NOMO-1 (cell line): ENCODE results near the gene COPG1.

Source experiments
- DNase-seq, 2 experiments: peaks; one replicate each; lab custom pipeline; 2025; ENCODE audit not compliant: unreplicated experiment in 2 of 2; lab: John Stamatoyannopoulos, UW

Gene COPG1

GRCh38 chr3:129249284-129250065, at the start of gene COPG1:
COPG1 (plus strand) TSS chr3:129249606; CDS start chr3:129249710, 104 bp downstream.
- peak; percentile 92 to 96 for DNase-seq

DNA sequence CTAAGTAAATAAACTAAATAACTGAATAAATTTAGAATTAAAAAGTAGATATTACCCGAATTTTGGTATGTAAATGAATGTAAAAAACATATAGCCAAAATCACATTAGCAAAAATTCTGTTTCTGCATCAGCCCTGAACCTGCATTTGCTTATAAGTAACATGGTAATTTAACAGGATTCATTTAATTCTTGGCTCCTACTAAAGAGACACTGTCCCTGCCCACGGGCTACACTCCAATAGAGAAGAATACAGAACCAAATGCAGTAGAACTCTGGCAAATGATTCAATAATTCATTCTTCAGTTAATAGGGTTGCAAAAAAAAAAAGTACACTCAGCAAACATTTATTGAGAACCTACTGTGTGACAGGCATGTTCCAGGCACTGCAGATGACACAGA, 44.9 kb upstream of the COPG1 start:
- DNase-seq, result no peak

DNA sequence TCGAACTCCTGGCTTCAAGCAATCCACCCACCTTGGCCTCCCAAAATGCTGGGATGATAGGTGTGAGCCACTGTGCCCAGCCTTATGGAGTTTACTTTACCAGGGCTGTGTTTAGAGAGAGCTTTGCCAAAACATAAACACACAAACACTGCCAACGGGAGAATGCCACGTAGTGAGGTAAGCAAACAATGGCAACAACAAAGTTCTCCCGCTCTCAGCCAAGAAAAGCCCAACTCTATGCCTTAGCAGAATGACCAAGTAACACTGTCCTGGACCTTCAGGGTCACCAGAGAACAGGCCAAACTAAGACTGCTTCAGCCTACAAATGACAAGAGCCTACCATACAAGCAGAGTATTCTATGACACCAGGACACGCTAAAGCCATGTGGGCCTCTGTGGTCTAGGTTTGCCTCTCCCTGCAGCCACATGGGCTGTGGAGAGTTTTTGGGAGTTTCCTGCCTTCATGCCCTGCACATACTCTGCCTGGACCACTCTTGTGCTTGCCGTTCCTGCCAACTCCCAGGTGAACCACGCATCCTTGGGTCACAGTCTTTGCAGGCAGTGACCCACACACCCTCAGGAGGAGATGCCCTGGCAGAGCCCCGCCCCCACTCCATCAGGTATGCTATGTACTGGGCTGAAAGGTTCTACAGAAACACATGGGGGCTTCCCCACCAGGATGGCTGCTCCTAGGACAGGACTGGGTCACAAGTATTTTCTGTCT, 44.1 kb upstream of the COPG1 start:
- no peak for DNase-seq

GRCh38 chr3:129207479-129207878, 41.9 kb upstream of the COPG1 start:
- DNase-seq, result no peak

GRCh38 chr3:129211345-129211744, 38.1 kb upstream of the COPG1 start:
- DNase-seq, result peak in 1 of 2 experiments; percentile 45

DNA sequence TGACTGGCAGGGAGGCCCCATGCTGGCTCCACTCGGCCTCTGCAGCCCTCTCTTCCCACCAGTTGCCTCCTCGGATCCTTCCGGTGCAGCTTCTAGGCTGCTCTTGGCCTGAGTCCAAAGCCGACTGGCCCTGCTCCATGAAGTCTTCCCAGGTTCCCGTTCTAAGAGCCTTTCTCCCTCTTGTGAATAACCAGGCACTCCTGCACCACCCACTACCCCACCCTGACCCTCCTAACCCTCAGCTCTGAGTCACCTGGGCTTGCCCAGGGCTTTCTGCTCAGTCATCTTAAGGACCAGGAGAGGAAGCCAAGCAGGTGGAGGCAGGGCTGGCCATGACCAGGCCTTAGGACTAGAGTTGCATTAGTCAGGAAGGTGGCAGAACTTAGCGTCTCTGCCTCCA, 37.6 kb upstream of the COPG1 start:
- DNase-seq, result peak; percentile 58 to 59

GRCh38 chr3:129213238-129213637, 36.2 kb upstream of the COPG1 start:
- no peak for DNase-seq

GRCh38 chr3:129218742-129219141, 30.7 kb upstream of the COPG1 start:
- DNase-seq, result no peak

GRCh38 chr3:129224387-129224786, 25.0 kb upstream of the COPG1 start:
- peak in 1 of 2 experiments; percentile 46 for DNase-seq

DNA sequence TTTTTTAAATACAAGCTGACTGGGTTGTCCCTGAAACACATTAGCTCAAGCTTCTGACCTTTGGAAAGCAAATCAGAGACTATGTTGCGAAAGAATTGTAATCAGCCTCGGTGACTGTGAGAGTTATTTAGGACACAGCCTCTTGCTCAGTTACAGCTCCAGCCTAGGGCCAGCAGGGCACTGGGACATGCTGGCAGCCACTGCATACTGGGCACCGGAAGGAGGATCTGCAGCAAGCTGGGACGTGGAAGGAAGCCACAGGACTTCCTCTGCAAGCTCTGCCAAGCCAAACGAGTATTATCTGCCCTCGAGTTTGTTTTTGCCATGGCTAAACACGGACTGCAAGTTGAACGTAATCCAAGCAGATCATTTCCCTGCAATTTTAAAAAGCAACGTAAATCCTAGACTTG, 24.4 kb upstream of the COPG1 start:
- peak; percentile 84 to 92 for DNase-seq

DNA sequence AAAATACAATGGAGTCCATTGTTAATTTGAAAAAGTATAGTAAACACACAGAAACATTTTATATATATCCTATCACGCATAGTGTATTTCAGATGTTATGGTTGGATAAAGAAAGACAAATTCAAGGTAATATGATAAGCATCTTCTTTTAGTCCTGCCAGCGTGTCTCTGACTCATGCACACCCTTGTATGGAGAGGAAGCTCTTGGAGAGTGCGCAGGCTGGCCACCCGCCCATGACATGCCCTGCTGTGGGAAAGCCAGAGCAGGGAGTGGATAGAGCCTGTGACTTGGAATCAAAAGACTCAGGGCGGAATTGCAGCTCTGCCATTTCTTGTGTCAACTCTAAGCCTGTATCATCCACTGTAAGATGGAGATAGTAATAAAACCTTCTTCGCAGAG, 23.0 kb upstream of the COPG1 start:
- DNase-seq, result no peak

DNA sequence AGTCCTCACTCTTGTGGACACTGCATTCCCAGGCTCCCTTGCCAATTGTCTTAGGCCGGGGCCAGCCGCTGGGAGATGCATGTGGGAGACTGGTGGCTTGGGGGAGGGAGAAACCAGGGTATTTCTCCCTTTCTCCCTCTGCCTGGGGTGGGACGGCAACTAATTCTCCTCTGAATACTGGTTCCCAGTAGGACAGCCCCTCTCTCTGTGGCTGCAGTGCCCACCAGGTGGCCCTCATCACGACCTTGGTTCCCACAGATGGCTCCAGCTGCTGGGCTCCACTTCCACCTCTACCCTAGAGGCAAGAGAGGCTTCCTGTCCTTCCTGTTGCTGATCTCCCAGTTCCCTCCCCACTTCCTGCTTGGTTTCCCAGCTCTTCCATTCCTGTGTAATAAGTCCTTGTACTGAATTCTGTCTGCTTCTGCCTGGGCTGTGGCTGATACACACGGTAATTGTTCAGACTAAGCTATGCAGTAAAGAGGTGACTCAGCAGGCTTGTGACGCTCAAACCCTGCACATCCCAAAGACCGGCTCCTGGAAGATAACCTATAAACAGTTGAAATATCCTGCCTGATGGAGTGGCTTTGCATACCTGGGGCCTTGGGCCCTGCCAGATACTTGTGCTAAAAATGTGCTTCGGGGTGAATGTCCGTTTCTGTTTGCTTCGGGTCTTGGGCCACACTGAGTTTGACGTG, 20.4 kb upstream of the COPG1 start:
- DNase-seq, result no peak

- DNase-seq, result peak; percentile 80 to 99
Observed at GRCh38 chr3:129230311-129231019, 18.9 kb upstream of the COPG1 start.

- no peak for DNase-seq
Observed at GRCh38 chr3:129231331-129232119, 17.9 kb upstream of the COPG1 start.

- DNase-seq, result peak; percentile 98 to 100
Observed at GRCh38 chr3:129233538-129233937, 15.9 kb upstream of the COPG1 start.

GRCh38 chr3:129234441-129234840, 15.0 kb upstream of the COPG1 start:
- DNase-seq, result no peak

DNA sequence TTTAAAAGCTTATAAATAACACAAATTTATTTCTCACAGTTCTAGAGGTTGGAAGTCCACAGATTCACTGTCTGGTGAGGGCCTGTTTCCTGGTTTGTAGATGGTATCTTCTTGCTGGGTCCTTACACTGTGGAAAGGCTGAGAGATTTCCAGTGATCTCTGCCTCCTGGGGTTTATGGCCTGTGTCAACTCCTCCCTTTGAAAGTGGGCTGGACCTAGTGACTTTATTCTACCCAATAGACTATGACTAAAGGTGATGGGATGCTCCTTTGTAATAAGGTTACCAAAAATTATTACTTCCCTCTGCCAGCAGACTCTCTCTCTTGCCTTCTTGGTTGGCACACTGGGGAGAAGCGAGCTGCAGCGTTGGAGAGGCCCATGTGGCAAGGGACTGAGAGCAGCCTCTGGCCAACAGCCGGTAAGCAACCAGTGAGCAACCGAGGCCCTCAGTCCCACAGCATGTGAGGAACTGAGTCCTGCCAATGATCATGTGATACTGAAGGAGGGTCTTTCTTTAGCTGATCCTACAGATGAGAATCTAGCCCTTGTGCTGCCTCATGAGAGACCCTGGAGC, 14.0 kb upstream of the COPG1 start:
- no peak for DNase-seq

DNA sequence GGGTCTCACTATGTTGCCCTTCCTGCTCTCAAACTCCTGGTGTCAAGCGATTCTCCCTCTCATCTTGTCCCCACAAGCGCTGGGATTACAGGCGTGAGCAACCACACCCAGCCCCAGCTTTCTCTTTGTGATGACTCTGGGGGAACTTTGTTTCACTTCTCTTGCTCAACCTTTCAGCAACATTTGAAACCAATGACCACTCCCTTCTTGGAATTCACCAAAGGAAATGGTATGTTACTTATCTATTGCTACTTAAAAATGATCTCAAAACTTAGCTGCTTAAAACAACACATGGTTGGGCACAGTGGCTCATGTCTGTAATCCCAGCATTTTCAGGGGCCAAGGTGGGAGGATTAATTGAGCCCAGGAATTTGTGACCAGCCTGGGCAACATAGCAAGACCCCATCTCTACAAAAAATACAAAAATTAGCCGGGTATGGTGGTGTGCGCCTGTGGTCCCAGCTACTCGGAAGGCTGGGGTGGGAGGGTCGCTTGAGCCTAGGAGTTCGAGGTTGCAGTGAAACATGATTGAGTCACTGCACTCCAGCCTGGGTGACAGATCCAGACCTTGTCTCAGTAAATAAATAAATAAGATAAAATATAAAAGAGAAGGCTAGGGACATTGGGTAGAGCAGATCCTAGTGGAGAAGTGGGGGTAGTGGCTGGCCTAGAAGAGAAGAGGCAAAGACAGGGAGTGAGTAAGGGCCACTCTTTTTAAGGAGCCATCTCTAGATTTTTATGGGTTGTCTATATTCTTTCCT, 10.3 kb upstream of the COPG1 start:
- DNase-seq, result peak; percentile 81 to 89

DNA sequence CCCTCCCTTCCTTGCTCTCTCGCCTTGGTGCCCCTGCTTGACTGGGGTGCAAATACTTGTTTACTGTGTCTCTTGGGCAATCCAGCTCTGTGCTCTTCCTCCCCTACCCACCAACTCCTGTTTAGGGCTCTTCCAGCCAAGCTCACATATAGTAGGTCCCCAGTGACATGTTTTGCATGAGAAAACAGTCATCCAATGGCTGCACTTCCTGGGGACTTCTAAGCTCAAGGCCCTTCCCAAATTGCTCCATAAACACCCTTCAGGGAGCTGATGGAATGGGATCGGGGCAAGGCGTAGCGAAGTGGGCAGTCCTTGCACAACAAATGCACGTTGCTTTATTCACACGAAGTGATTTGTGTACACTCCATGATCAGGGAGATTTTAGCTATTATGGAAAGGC, 9.4 kb upstream of the COPG1 start:
- DNase-seq, result no peak
